ENCODE measurements around the gene CDYL. TPM values are rescaled to one million over a fixed set of nuclear protein-coding genes. Genes with fewer than 3 reads are reported as not detected.

Gene CDYL
- total RNA-seq, 1 experiment from 2014 or later = 60.8 TPM

- ChIA-PET POLR2A (ENCODE audit: unreplicated experiment) (no interaction called here), CTCF (no interaction called here)
- H3K79me2 ChIP-seq (ENCODE audit: low read depth) = no peaks in the 10 kb centered on the region
- BruUV-seq (replicated peaks) = no TSS peak
- no peak overlapping the region for H2AFZ ChIP-seq
- no peaks in the 10 kb centered on the region for H3K36me3 ChIP-seq (ENCODE audit: low read depth)
- no peak overlapping the region for H3K27ac ChIP-seq
- no peak for DNase-seq
- H3F3A ChIP-seq (ENCODE audit: insufficient read depth, low read depth) = no peaks in the 10 kb centered on the region
- no peak for TF ChIP-seq EZH2 (IDR thresholded peaks at IDR 0.05; ENCODE audit: low read depth)
- TF ChIP-seq, protein P1, sequence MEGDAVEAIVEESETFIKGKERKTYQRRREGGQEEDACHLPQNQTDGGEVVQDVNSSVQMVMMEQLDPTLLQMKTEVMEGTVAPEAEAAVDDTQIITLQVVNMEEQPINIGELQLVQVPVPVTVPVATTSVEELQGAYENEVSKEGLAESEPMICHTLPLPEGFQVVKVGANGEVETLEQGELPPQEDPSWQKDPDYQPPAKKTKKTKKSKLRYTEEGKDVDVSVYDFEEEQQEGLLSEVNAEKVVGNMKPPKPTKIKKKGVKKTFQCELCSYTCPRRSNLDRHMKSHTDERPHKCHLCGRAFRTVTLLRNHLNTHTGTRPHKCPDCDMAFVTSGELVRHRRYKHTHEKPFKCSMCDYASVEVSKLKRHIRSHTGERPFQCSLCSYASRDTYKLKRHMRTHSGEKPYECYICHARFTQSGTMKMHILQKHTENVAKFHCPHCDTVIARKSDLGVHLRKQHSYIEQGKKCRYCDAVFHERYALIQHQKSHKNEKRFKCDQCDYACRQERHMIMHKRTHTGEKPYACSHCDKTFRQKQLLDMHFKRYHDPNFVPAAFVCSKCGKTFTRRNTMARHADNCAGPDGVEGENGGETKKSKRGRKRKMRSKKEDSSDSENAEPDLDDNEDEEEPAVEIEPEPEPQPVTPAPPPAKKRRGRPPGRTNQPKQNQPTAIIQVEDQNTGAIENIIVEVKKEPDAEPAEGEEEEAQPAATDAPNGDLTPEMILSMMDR (conservative IDR thresholded peaks at IDR 0.05) = no peak
- H4K20me1 ChIP-seq (ENCODE audit: insufficient read depth) = no peaks in the 10 kb centered on the region
- no peak overlapping the region for H3K4me2 ChIP-seq
- no peaks in the 10 kb centered on the region for H3K4me1 ChIP-seq (replicated peaks; ENCODE audit: insufficient read depth)
- H3K27me3 ChIP-seq (ENCODE audit: insufficient read depth, low read depth) = no peaks in the 10 kb centered on the region
- no peak overlapping the region for H3K4me3 ChIP-seq
- no peaks in the 10 kb centered on the region for H3K9me2 ChIP-seq (ENCODE audit: insufficient read depth)
- intact Hi-C loops (cut with micrococcal nuclease; ENCODE audit: unreplicated experiment) = no loop called here
- H3K9me3 ChIP-seq (ENCODE audit: insufficient read depth, low read depth) = no peaks in the 10 kb centered on the region
These were observed 180.4 kb downstream of the CDYL start for GRCh38 chr6:4956625-4957024.

GRCh38 chr6:4957521-4958231 lies 181.5 kb downstream of the CDYL start:
- no peaks in the 10 kb centered on the region for H4K20me1 ChIP-seq (ENCODE audit: insufficient read depth)
- H3F3A ChIP-seq (ENCODE audit: insufficient read depth, low read depth) = no peaks in the 10 kb centered on the region
- CTCF ChIA-PET = no interaction called here
- no peak overlapping the region for H2AFZ ChIP-seq
- no peaks in the 10 kb centered on the region for H3K79me2 ChIP-seq (ENCODE audit: low read depth)
- no peak overlapping the region for H3K27ac ChIP-seq
- DNase-seq = no peak
- POLR2A ChIA-PET (ENCODE audit: unreplicated experiment) = no interaction called here
- BruUV-seq (replicated peaks) = TSS peak; percentile 34
- TF ChIP-seq EZH2 (IDR thresholded peaks at IDR 0.05; ENCODE audit: low read depth) = no peak
- TF ChIP-seq, protein P1 (conservative IDR thresholded peaks at IDR 0.05) = no peak
- H3K9me2 ChIP-seq (ENCODE audit: insufficient read depth) = no peaks in the 10 kb centered on the region
- intact Hi-C loops (cut with micrococcal nuclease; ENCODE audit: unreplicated experiment) = no loop called here
- no peaks in the 10 kb centered on the region for H3K4me1 ChIP-seq (replicated peaks; ENCODE audit: insufficient read depth)
- no peaks in the 10 kb centered on the region for H3K27me3 ChIP-seq (ENCODE audit: insufficient read depth, low read depth)
- no peaks in the 10 kb centered on the region for H3K36me3 ChIP-seq (ENCODE audit: low read depth)
- H3K4me2 ChIP-seq = no peak overlapping the region
- no peak overlapping the region for H3K4me3 ChIP-seq
- H3K9me3 ChIP-seq (ENCODE audit: insufficient read depth, low read depth) = no peaks in the 10 kb centered on the region

DNA sequence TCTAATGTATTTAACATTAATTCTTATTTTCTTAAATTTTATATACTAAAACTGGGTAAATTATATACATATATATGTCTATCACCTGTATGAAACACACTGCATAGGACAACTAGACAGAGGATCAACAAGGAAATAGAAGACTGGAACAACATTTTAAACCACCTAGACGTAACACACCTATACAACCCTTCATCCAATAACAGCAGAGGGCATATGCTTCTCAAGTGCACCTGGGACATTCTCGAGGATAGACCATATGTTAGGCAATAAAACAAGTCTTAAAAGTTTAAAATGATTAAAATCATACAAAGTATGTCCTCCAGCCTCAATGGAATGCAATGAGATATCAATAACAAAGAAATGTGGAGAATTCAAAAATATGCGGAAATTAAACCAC lies 182.4 kb downstream of the CDYL start:
- no peaks in the 10 kb centered on the region for H3K36me3 ChIP-seq (ENCODE audit: low read depth)
- no peaks in the 10 kb centered on the region for H3K9me3 ChIP-seq (ENCODE audit: insufficient read depth, low read depth)
- ChIA-PET CTCF (no interaction called here), POLR2A (ENCODE audit: unreplicated experiment) (no interaction called here)
- H3K79me2 ChIP-seq (ENCODE audit: low read depth) = no peaks in the 10 kb centered on the region
- no peaks in the 10 kb centered on the region for H3K4me1 ChIP-seq (replicated peaks; ENCODE audit: insufficient read depth)
- no peaks in the 10 kb centered on the region for H4K20me1 ChIP-seq (ENCODE audit: insufficient read depth)
- no peaks in the 10 kb centered on the region for H3K9me2 ChIP-seq (ENCODE audit: insufficient read depth)
- H3K27ac ChIP-seq = no peak overlapping the region
- no peak overlapping the region for H2AFZ ChIP-seq
- BruUV-seq (replicated peaks) = no TSS peak
- H3K4me2 ChIP-seq = no peak overlapping the region
- no peaks in the 10 kb centered on the region for H3F3A ChIP-seq (ENCODE audit: insufficient read depth, low read depth)
- no peak for TF ChIP-seq EZH2 (IDR thresholded peaks at IDR 0.05; ENCODE audit: low read depth)
- TF ChIP-seq, protein P1 (conservative IDR thresholded peaks at IDR 0.05) = no peak
- intact Hi-C loops (cut with micrococcal nuclease; ENCODE audit: unreplicated experiment) = no loop called here
- DNase-seq = no peak
- H3K4me3 ChIP-seq = no peak overlapping the region
- no peaks in the 10 kb centered on the region for H3K27me3 ChIP-seq (ENCODE audit: insufficient read depth, low read depth)

Measured in PC-9 (cell line).